HepG2 (cell line): Measurements from ENCODE around the gene LDAH.

Experiments used
- POLR2A ChIP-seq, 2 experiments: IDR thresholded peaks; 2 replicates each; pipeline ENCODE4 v1.6.1; 2011; ENCODE audit warnings: low read depth in 2 of 2, low read length in 2 of 2, mild to moderate bottlenecking in 1 of 2, moderate library complexity in 1 of 2; ENCODE audit not compliant: insufficient read depth in 1 of 2
- POLR2AphosphoS5 ChIP-seq: IDR thresholded peaks from 2 replicates; pipeline ENCODE4 v1.6.1; 2012; ENCODE audit warnings: low read depth, low read length
- ZNF3 ChIP-seq: IDR thresholded peaks from 2 replicates; pipeline ENCODE4 v1.7.0; 2017; ENCODE audit warnings: inconsistent platforms

DNA sequence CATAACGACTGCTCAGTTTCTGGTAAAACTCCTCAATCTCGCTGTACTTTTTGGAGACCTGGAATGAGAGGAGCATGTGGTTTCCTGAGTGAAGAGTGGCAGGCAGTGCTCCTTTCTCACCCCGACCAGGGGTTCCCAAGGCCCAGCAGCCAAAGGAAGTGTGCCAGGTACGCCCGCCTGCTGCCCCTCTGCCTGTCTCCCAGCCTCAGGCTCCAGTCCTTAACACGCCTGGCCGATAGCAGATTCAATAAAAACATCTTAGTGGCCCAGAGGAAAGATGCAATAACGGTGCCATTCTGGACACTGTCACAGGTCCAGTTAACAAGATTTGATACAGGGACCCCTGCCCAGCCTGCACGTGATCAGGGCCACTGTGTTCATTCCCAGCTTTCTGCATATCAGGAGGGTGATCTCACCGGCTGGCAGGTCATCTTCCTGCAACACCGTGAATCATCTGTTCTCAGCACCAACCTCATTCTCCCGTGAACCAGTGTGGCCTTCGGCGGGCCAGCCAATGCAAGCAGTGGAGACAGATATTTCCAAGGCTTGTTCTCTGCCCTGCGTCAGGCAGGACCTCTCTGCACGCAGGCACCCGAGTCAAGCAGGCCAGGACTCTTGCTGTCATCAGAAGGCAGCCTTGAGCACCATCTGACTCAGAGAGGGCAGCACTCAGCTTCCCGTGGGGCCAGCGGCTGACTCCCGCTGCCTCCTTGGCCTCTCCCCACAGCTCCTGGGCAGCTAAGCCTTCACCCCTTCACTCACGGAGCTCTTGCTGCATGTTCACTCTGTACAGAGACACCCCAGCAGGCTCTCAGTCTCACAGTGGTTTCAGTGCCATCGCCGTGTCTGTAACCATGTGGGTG, 181.5 kb downstream of the LDAH start:
- TF ChIP-seq POLR2A (IDR thresholded peaks at IDR 0.05; ENCODE audit: insufficient read depth in 1 of 2, low read depth in 2 of 2, low read length in 2 of 2): no peak
- no peak for TF ChIP-seq ZNF3 (CRISPR knock-in tag)
- TF ChIP-seq POLR2AphosphoS5: no peak
